ENCODE measurements around the gene NEDD4L. TPM values are rescaled to one million over a fixed set of nuclear protein-coding genes. Genes with fewer than 3 reads are reported as not detected.

Gene NEDD4L
- total and polyA plus RNA-seq, 2 donors (not counting 1 experiment from before 2014, with no cell fraction given) = 10.3 to 25.7 TPM

GRCh38 chr18:58201733-58202730 is 158.0 kb downstream of the NEDD4L start:
- Histone ChIP-seq H3K4me3 (ENCODE audit: control extremely low read depth in 1 of 5, extremely low read depth in 1 of 5, insufficient read depth in 1 of 5, low read depth in 2 of 5, low read length in 4 of 5) (no peak overlapping the region), H3K4me1 (ENCODE audit: control insufficient read depth in 2 of 2, insufficient read depth in 2 of 2, low read length in 2 of 2) (no peaks in the 10 kb centered on the region), H3K4me2 (replicated peaks; ENCODE audit: low read depth, low read length, poor library complexity, severe bottlenecking) (no peak overlapping the region), H4K20me1 (ENCODE audit: control insufficient read depth, insufficient read depth, low read length, poor library complexity, severe bottlenecking) (no peaks in the 10 kb centered on the region), H3K9ac (ENCODE audit: low read length) (no peak overlapping the region), H3K9me3 (ENCODE audit: control extremely low read depth in 1 of 3, control insufficient read depth in 2 of 3, insufficient read depth in 1 of 3, low read length in 2 of 3) (no peaks in the 10 kb centered on the region), H3K36me3 (replicated peaks in 1 of 2; ENCODE audit: control extremely low read depth in 1 of 2, control insufficient read depth in 1 of 2, extremely low read depth in 1 of 2, insufficient read depth in 2 of 2, low read length in 1 of 2) (no peaks in the 10 kb centered on the region), H2AFZ (ENCODE audit: insufficient read depth, low read depth, low read length, poor library complexity, severe bottlenecking) (no peak overlapping the region), H3K27ac (ENCODE audit: low read length in 2 of 2) (no peak overlapping the region), H3K79me2 (ENCODE audit: control insufficient read depth, insufficient read depth, low read length) (no peaks in the 10 kb centered on the region), H3K27me3 (replicated peaks in 1 of 4; ENCODE audit: control extremely low read depth in 1 of 4, control insufficient read depth in 3 of 4, insufficient read depth in 4 of 4, low read length in 3 of 4) (no peaks in the 10 kb centered on the region)
- H3K27ac Mint-ChIP-seq = no peak overlapping the region
- 87% methylated on average over 7 of the region's 11 CpGs for WGBS (ENCODE audit: insufficient coverage)
- ATAC-seq (ENCODE audit: low read depth) = no peak
- ChIA-PET CTCF (no interaction called here), POLR2A (no interaction called here)
- peaks cover under 1% of the 10 kb centered on the region for H3K4me1 Mint-ChIP-seq
- H3K27me3 Mint-ChIP-seq = no peaks in the 10 kb centered on the region
- intact Hi-C loops (cut with micrococcal nuclease) = no loop called here
- no peak overlapping the region for H3K4me3 Mint-ChIP-seq
- no peaks in the 10 kb centered on the region for H3K9me3 Mint-ChIP-seq (ENCODE audit: insufficient read depth)
- TF ChIP-seq EZH2 (IDR thresholded peaks at IDR 0.05; ENCODE audit: borderline replicate concordance, insufficient read depth, low read depth, low read length, poor library complexity, severe bottlenecking) (no peak), CTCF (IDR thresholded peaks at IDR 0.05) (no peak)
- DNase-seq = no peak

- Histone ChIP-seq H3K9me3 (ENCODE audit: control extremely low read depth in 1 of 3, control insufficient read depth in 2 of 3, insufficient read depth in 1 of 3, low read length in 2 of 3) (no peaks in the 10 kb centered on the region), H3K4me2 (replicated peaks; ENCODE audit: low read depth, low read length, poor library complexity, severe bottlenecking) (no peak overlapping the region), H4K20me1 (ENCODE audit: control insufficient read depth, insufficient read depth, low read length, poor library complexity, severe bottlenecking) (no peaks in the 10 kb centered on the region), H3K79me2 (ENCODE audit: control insufficient read depth, insufficient read depth, low read length) (no peaks in the 10 kb centered on the region), H3K4me1 (ENCODE audit: control insufficient read depth in 2 of 2, insufficient read depth in 2 of 2, low read length in 2 of 2) (peaks cover 0 to 4% of the 10 kb centered on the region in 2 donors), H3K36me3 (replicated peaks in 1 of 2; ENCODE audit: control extremely low read depth in 1 of 2, control insufficient read depth in 1 of 2, extremely low read depth in 1 of 2, insufficient read depth in 2 of 2, low read length in 1 of 2) (no peaks in the 10 kb centered on the region), H3K27ac (ENCODE audit: low read length in 2 of 2) (no peak overlapping the region), H3K9ac (ENCODE audit: low read length) (no peak overlapping the region), H2AFZ (ENCODE audit: insufficient read depth, low read depth, low read length, poor library complexity, severe bottlenecking) (no peak overlapping the region), H3K27me3 (replicated peaks in 1 of 4; ENCODE audit: control extremely low read depth in 1 of 4, control insufficient read depth in 3 of 4, insufficient read depth in 4 of 4, low read length in 3 of 4) (no peaks in the 10 kb centered on the region), H3K4me3 (ENCODE audit: control extremely low read depth in 1 of 5, extremely low read depth in 1 of 5, insufficient read depth in 1 of 5, low read depth in 2 of 5, low read length in 4 of 5) (no peak overlapping the region)
- ChIA-PET POLR2A (no interaction called here), CTCF (no interaction called here)
- intact Hi-C loops (cut with micrococcal nuclease) = no loop called here
- no peak for DNase-seq
- no peaks in the 10 kb centered on the region for H3K27me3 Mint-ChIP-seq
- no CpG with 5 or more reads among the region's 3 CpGs for WGBS (ENCODE audit: insufficient coverage)
- H3K9me3 Mint-ChIP-seq (ENCODE audit: insufficient read depth) = no peaks in the 10 kb centered on the region
- H3K4me1 Mint-ChIP-seq = peaks cover 6% of the 10 kb centered on the region
- no peak for ATAC-seq (ENCODE audit: low read depth)
- H3K4me3 Mint-ChIP-seq = no peak overlapping the region
- H3K27ac Mint-ChIP-seq = no peak overlapping the region
- TF ChIP-seq EZH2 (IDR thresholded peaks at IDR 0.05; ENCODE audit: borderline replicate concordance, insufficient read depth, low read depth, low read length, poor library complexity, severe bottlenecking) (no peak), CTCF (IDR thresholded peaks at IDR 0.05) (no peak)
Observed at GRCh38 chr18:58204776-58205442, 160.9 kb downstream of the NEDD4L start.

All from B cell (primary cell).